ENCODE measurements around the gene GRIN3B.

Gene GRIN3B

GRCh38 chr19:991932-992669 lies 8.1 kb upstream of the GRIN3B start:
- DNase-seq: no peak

- no peak for DNase-seq
These were observed 7.6 kb upstream of the GRIN3B start for GRCh38 chr19:992670-993055.

GRCh38 chr19:993361-993830 lies 6.8 kb upstream of the GRIN3B start:
- DNase-seq: no peak

- DNase-seq: no peak
These were observed 6.3 kb upstream of the GRIN3B start for GRCh38 chr19:993831-994393.

- no peak for DNase-seq
These were observed 5.7 kb upstream of the GRIN3B start for GRCh38 chr19:994516-994915.

GRCh38 chr19:995051-995827 lies 5.0 kb upstream of the GRIN3B start:
- no peak for DNase-seq

GRCh38 chr19:996051-996838 lies 4.0 kb upstream of the GRIN3B start:
- peak; percentile 76 for DNase-seq

GRCh38 chr19:998064-998463 lies 2.2 kb upstream of the GRIN3B start:
- no peak for DNase-seq

- DNase-seq: no peak
These were observed 870 bp upstream of the GRIN3B start for GRCh38 chr19:999379-999719.

- DNase-seq: no peak
These were observed 645 bp downstream of the GRIN3B start for GRCh38 chr19:1000591-1001537.

GRCh38 chr19:1001538-1002166 lies 1.4 kb downstream of the GRIN3B start:
- peak; percentile 89 for DNase-seq

- DNase-seq: no peak
These were observed 2.4 kb downstream of the GRIN3B start for GRCh38 chr19:1002600-1002999.

GRCh38 chr19:1003283-1003682 lies 3.1 kb downstream of the GRIN3B start:
- no peak for DNase-seq

- DNase-seq: no peak
These were observed 4.1 kb downstream of the GRIN3B start for GRCh38 chr19:1004204-1004802.

GRCh38 chr19:1004803-1005664 lies 4.8 kb downstream of the GRIN3B start:
- no peak for DNase-seq

GRCh38 chr19:1006711-1007398 lies 6.6 kb downstream of the GRIN3B start:
- DNase-seq: no peak

GRCh38 chr19:1007399-1008251 lies 7.4 kb downstream of the GRIN3B start:
- DNase-seq: no peak

GRCh38 chr19:1008268-1009040 lies 8.2 kb downstream of the GRIN3B start:
- no peak for DNase-seq
